Activated T-cell treated with anti-CD3 and anti-CD28 coated beads, Interleukin-2, amount 50 U/mL, for 48 hours (primary cell): ENCODE data around the gene WNT7A.
A peak's percentile ranks its signal among the peaks of the same experiment; 100 is the strongest.

Source experiments
- DNase-seq, 2 experiments: peaks; one replicate each; pipeline ENCODE4 v3.0.0-alpha.2; 2020

Gene WNT7A

GRCh38 chr3:13825821-13826220 lies 54.0 kb downstream of the WNT7A start:
- no peak for DNase-seq

GRCh38 chr3:13825311-13825579 lies 54.6 kb downstream of the WNT7A start:
- no peak for DNase-seq

GRCh38 chr3:13824521-13825310 lies 55.2 kb downstream of the WNT7A start:
- no peak for DNase-seq

DNA sequence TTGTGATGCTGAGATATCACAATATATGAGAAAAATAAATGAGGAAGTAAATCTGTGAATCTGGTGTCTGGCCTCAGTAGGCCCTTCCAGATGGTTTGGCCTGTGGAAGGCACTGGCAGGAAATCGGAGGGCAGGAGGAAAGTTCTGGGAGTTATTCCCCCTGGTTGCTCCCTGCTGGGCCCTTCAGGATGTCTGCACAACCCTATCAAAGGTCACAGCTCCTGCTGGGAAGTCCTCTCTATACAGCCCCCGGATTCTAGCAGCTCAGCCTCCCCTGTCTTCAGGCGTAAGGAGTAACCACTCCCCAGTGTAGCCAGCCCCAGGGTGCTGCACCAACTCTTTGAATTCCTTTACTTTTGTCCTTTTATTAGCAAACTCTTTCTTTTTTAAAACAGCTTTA lies 56.2 kb downstream of the WNT7A start:
- DNase-seq: no peak

GRCh38 chr3:13822871-13823585 lies 56.8 kb downstream of the WNT7A start:
- DNase-seq: no peak

DNA sequence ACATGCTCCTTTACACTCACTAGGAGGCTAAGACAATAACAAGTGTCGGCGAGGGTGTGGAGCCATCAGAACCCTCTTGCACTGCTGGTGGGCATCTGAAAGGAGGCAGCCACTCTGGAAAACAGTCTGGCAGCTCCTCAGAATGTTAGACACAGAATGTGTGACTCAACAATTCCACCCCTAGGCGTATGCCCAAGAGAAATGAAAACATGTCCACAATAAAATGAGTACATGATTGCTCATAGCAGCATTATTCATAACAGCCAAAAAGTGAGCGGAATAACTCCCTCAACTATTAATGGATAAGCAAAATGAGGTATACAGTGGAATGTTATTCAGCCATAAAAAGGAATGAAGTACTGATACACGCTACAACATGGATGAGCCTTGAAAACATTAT lies 57.8 kb downstream of the WNT7A start:
- DNase-seq: peak; percentile 22 to 23

DNA sequence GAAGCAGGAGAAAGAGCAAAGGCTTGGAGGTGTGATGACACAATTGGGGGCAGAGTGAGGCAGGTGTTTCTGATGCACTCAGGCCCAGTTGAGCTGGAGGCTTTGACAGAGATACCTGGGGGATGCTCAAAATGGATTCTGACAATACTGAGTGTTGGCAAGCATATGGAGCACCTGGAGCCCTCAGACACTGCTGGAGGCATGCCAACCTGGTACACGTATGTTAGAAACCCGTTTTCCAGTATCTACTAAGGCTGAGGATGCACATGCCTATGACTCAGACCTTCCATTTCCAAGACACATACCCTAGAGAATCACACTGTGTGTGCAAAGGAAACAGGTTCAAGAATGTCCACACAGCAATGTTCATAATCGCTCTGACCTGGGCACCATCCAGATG lies 58.7 kb downstream of the WNT7A start:
- DNase-seq: no peak

GRCh38 chr3:13818919-13819318 lies 61.0 kb downstream of the WNT7A start:
- DNase-seq: no peak

DNA sequence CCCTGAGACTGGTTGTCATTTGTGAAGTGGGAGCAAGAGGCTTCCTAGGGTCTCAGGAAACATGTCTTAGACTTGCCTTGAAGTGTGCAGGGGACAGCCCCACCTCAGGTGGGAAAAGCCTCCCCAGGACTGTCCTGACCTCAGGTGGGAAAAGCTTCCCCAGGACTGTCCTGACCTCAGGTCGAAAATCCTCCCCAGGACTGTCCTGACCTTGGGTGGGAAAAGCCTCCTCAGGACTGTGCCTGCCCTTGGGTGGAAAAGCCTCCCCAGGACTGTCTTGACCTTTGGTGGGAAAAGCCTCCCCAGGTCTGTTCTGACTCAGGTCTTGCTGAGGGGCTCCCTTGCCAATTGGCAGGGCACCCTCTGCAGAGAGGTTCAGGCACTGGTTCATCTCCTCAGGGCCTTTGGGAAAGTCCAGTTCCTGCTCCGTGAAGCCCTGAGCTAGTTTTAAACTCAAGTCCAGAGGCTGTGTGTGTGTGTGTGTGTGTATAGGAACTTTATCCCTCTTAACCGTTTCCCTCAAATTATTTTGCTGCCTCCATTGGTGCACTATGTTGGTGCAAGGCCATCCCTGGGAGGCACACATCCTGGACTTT lies 64.7 kb downstream of the WNT7A start:
- no peak for DNase-seq

DNA sequence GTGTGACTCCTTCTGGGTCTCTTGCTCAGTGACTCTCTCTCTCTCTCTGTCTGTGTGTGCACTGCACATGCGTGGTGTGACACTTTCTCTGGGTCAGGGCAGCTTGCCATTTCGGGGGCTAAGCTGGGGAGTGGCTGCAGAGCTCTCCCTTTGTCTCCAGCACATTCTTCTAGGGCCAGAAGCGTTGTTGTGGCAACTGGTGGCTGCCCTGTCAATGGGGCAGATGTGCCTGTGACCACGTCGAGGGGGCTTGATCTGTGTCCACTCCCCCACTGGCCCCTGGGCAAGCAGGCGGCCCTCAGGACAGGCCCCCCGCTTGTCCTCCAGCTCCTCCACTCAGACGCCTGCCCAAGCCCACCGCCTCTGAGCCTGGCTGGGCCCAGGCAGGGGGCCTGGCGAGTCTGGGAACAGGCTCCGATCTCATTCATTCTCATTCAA lies 67.8 kb downstream of the WNT7A start:
- no peak for DNase-seq

GRCh38 chr3:13811614-13812013 lies 68.3 kb downstream of the WNT7A start:
- no peak for DNase-seq

DNA sequence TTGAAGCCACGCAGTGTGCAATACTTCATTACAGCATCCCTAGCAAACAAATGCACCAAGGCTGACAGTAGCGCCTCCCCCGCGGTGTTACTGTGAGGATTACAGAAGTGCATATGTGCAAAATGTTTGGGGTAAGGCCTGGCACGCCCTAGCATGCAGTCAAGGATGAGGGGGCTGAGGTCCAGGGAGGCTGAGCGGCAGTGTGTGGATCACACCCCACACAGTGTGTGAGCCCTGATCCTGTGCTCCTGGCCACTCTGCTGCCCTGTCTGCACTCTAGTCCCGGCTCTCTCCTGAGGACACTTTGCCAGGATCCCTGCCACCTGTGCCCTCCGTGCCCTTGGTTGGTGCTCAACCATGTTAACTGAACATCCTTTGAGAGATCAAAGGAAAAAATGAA lies 71.3 kb downstream of the WNT7A start:
- no peak for DNase-seq

DNA sequence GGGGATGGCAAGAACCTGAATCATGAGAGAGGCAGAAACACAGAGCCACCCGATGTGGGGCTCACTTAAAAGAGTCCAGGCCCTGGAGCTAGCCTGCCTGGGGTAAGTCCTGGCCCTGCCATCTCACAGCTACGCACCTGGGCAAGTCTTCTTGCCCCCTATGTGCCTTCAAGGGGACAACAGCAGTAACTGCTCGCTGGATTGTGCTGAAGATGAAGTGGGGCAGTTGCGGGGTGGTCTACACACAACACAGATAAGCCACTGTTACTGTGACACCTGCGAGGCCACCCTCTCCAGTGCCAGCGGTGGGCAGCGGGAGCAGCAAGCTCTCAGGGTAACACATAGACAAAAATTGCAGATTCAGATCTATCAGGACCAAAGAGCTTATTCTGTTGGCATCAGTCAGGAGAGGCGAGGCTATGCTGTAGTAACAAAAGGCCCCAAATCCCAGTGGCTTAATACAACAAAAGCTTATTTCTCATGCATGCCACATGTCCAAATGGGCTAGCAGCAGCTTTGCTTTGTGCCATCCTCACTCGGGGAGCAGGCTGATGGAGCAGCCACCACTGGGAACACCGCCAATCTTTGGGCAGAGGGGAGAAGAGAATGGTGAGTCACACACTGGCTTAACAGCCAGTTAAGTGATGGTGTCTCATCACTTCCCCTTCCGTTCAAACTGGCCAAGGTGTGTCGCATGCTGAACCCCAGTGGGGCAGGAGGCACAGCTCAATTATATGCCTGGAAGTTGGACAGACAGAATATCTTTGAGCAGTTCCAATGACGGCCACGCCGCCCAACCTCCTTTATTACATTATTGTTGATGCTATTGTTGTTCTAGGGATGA lies 78.3 kb downstream of the WNT7A start:
- DNase-seq: no peak

GRCh38 chr3:13800064-13800463 lies 79.8 kb downstream of the WNT7A start:
- no peak for DNase-seq

DNA sequence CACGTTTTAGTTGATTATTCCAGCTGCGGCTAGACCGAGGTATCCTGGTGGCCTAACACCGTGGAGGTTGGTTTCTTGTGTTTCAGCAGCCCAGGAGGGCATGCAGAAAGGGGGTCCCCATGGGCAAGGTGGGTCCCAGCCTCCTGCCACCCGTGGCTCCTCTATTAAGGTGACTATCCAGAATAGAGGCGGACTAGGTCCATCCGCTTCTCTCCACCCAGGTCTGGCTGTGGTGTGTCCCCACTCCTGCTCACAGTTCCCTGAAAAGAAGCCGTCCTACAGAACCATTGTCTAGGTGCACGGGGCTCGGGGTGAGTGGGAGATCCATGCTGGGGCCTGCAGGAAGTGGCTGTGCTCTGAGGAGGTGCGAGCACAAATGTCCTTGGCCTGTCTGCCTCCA lies 81.5 kb downstream of the WNT7A start:
- DNase-seq: no peak

DNA sequence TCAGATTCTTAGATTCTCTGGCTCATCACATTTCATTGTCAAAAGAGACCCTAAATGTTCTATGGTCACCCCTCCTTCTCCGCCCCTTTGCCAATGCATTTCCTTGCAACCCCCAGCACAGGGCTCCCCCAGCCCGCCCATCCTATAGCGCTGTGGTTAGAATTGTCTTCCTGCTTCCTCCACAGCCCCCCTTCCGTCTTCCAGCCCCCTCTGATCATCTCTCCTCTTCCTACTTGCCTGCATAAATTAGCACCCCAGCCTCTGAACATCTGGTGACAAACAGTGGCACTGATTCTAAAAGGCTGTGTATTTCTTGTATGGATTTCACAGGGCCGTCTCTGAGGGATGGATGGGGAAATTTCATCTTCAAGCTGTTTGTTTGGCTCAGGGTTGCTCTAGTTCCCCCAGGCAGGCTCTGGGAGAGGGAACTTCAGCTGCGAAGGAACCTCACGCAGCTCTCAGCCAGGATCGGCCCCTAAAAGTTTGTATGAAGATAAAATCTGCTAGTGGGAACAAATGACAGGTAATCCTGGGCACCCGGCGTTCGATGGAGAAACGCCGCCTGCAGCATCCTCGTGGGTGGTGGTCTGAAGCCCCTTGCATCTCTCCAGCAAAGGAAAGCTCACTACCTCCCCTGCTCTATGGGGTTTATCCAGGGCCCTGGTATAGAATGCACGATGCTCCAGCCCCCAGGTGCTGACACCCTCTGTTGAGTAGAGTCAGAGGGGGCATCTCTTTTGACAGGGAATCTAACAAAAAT lies 83.0 kb downstream of the WNT7A start:
- no peak for DNase-seq

- DNase-seq: no peak
Observed at GRCh38 chr3:13795816-13796215, 84.1 kb downstream of the WNT7A start.

DNA sequence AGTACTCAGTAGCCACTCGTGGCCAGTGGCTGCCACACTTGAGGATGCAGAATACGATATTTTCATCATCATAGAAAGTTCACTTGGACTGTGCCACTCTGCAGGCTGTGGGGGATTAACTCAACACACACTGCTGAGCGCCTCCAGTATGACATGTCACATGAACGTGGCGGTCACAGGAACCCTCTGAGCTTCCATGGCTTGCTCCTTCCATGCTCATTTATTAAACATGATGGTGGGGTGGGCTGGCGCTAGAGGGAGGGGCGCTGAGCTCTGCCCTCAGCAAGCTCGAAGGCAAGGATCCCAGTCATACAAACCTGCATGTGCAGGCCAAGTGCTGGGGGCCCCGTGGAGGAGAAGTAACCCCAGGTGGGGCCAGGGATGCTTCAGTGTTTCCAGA lies 85.5 kb downstream of the WNT7A start:
- DNase-seq: no peak

DNA sequence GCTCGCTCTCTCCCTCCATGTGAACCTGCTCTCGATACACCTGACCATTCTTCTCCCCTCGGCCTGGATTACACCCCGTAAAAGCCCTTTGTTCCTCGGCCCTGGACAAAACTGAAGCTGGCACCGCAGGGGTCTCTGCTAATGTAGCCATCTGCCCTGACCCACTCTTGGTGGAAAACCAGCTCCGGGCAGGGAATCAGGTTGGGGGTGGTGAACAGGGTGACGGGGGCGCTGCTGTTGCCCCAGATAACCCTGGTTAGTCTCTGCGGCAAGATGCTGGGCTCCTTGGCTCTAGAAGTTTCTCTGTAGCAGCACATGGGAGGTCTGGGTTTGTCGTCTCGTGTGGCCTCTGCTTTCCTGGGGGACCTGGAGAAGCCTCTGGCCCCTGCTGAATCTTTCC lies 86.4 kb downstream of the WNT7A start:
- no peak for DNase-seq

- no peak for DNase-seq
Observed at GRCh38 chr3:13792512-13793371, 87.1 kb downstream of the WNT7A start.

DNA sequence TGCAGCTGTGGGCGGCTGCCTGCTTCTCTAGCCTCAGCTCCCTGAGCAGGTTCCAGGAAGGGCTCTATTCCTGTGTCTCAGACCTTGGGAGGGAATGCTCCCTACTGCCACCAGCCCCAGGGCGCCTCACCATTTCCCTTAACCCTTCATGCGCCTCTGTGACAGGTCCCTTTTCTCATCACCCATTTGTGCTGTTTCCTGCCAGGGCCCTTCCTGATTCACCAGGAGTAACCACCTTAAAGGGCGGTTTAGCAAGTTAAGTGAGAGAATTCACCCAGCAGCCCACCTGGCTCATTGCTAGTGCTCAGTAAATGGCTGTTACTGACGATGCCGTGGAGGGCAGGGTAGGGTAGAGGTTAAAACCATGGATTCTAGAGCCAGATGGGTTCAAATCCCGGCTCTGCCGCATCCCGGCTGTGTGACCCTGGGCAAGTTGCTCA lies 87.8 kb downstream of the WNT7A start:
- no peak for DNase-seq
